Measurements from ENCODE around the gene LGALS12.

DNA sequence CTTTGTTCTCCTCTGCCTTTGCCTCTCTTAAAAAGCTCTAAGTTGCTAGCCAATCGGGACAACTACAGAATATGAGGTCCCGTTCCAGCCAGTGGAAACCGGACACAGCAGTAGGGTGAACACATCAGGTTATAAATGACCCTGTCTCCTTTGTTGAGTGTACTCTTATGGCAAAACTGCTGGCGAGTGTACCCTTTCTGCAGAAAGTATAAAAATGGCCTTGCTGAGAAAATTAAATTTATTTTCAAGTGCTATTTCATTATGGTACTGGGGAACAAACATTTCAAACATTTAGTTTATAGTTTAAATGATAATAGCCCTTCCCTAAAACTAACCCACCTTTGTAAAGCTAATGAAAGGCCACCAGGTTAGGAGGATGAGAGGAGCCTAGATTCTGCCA is 6.0 kb upstream of the LGALS12 start:
- TF ChIP-seq, protein P1, sequence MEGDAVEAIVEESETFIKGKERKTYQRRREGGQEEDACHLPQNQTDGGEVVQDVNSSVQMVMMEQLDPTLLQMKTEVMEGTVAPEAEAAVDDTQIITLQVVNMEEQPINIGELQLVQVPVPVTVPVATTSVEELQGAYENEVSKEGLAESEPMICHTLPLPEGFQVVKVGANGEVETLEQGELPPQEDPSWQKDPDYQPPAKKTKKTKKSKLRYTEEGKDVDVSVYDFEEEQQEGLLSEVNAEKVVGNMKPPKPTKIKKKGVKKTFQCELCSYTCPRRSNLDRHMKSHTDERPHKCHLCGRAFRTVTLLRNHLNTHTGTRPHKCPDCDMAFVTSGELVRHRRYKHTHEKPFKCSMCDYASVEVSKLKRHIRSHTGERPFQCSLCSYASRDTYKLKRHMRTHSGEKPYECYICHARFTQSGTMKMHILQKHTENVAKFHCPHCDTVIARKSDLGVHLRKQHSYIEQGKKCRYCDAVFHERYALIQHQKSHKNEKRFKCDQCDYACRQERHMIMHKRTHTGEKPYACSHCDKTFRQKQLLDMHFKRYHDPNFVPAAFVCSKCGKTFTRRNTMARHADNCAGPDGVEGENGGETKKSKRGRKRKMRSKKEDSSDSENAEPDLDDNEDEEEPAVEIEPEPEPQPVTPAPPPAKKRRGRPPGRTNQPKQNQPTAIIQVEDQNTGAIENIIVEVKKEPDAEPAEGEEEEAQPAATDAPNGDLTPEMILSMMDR (IDR thresholded peaks at IDR 0.05) = no peak
- TF ChIP-seq EZH2 (IDR thresholded peaks at IDR 0.05; ENCODE audit: borderline replicate concordance, insufficient read depth, low read depth, low read length, poor library complexity, severe bottlenecking) = no peak
